Adrenal gland (tissue), 12 donors: Measurements from ENCODE around the gene ZBTB34. TPM values are rescaled to one million over a fixed set of nuclear protein-coding genes. Genes with fewer than 3 reads are reported as not detected.
"Not testable (repeated sequence)": the region's sequence is repeated elsewhere in the genome, so short reads cannot be mapped to it uniquely, and the experiment has no call there.

Experiments
- DNase-seq, 7 donors: peaks; one replicate each; pipeline ENCODE4 v3.0.0-alpha.2; 2019 to 2020
- H3K27ac ChIP-seq, 5 donors: fragments of 200-600 bp; sonication (generic) in 4 of 5; 1 replicate in 3 of 5; 2 replicates in 2 of 5; pipeline versions ENCODE4 v1.5.1 to v1.8.0; 2016 to 2020; ENCODE audit warnings: mild to moderate bottlenecking in 1 of 5
- H3K27me3 ChIP-seq: fragments of 200-600 bp; 2 replicates; pipeline ENCODE4 v1.8.0; 2021
- H3K36me3 ChIP-seq, 2 donors: fragments of 200-600 bp; replicated peaks in 1 of 2; 1 replicate in 1 of 2; 2 replicates in 1 of 2; pipeline versions ENCODE4 v1.5.1 to v1.8.0; 2018 to 2022
- H3K4me1 ChIP-seq, 2 donors: fragments of 200-600 bp; replicated peaks in 1 of 2; 1 replicate in 1 of 2; 2 replicates in 1 of 2; pipeline versions ENCODE4 v1.5.1 to v1.8.0; 2018 to 2021
- H3K4me3 ChIP-seq, 4 donors: fragments of 200-600 bp; sonication (generic) in 3 of 4; one replicate each; pipeline ENCODE4 v1.5.1; 2016 to 2018
- H3K9me3 ChIP-seq, 3 donors: fragments of 200-600 bp; sonication (generic) in 1 of 3; replicated peaks in 1 of 3; 1 replicate in 2 of 3; 2 replicates in 1 of 3; pipeline versions ENCODE4 v1.5.1 to v1.8.0; 2016 to 2021
- POLR2A ChIP-seq, 2 donors: fragments of 450-650 bp; IDR thresholded peaks; one replicate each; pipeline ENCODE4 v1.6.1; 2017; ENCODE audit warnings: antibody characterized with exemption in 2 of 2, mild to moderate bottlenecking in 2 of 2, moderate library complexity in 1 of 2
- WGBS, 4 donors: extraction: QIAGEN DNeasy Blood & Tissue Kit in 2 of 4; methylation state at CpG; one replicate each; pipeline versions ENCODE4 v1.1.5 to v1.1.7; 2013 to 2017; 5-methylcytosine and 5-hydroxymethylcytosine counted together
- intact Hi-C, 2 donors: fragments of 100-400 bp; cut with DNase I; formaldehyde crosslinking; loops; one replicate each; pipeline versions ENCODE4 v1.14.1 to v1.15.0; 2022 to 2023
- polyA plus RNA-seq, 3 donors: library from polyadenylated mRNA; stranded (reverse); fragments of 200-250 nt in 2 of 3; fragments of 350-450 nt in 1 of 3; fragmentation: Illumina TruSeq in 1 of 3; extraction: RNeasy Lipid Tissue Mini Kit (QIAGEN cat#74804) in 1 of 3; gene quantifications; one replicate each; pipeline ENCODE4 v1.2.3, GENCODE V29; 2013 to 2014
- total RNA-seq, 9 donors: library from RNA; depleted of rRNA in 4 of 9; stranded (reverse); fragments of >200 nt in 4 of 9; fragments of 120-200 nt in 1 of 9; fragmentation: NEBNext Ultra II Directional in 1 of 9; extraction: Animal tissue kit (Norgen Biotek cat#: 25700) in 1 of 9; gene quantifications; one replicate each; pipeline versions ENCODE4 v1.1.0 to v1.2.4, GENCODE V29; 2013 to 2023
- TF ChIP-seq, protein P1 (sequence below), 6 experiments: fragments of 450-650 bp in 4 of 6; fragments of 200-600 bp in 2 of 6; sonication (generic) in 1 of 6; IDR thresholded peaks; 1 replicate in 5 of 6; 2 replicates in 1 of 6; pipeline versions ENCODE4 v1.5.1 to v1.8.0; 2016 to 2021; ENCODE audit warnings: antibody characterized with exemption in 6 of 6, mild to moderate bottlenecking in 2 of 6, moderate library complexity in 1 of 6
- donor health status: healthy with polysubstance abuse.
- donor health status: Bipolar disorder and iron deficiency.
- donor health status: DM: yes; HTN: yes; CAD: no.
- donor health status: DM: no; HTN: no; CAD: no.
- donor health status: DM: no; HTN: no; CAD: no.
- donor health status: DM: yes; HTN: yes; CAD: no.

ZBTB34 gene
- total and polyA plus RNA-seq, 12 donors, result 1.7 to 10.8 (median 6.3) TPM

DNA sequence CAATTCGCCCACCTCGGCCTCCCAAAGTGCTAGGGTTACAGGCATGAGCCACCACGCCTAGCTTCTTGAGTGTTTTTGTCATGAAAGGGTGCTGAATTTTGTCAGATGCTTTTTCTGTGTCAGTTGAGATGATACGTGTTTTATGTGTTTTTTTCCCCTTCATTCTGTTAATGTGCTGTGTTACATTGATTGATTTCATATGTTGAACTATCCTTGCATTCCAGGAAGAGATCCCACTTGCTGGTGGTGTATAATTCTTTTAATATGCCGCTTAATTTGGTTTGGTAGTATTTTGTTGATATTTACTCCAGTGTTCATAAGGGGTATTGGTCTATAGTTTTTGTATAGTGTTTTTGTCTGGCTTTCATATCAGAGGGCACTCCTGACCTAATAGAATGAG is 42.0 kb upstream of the ZBTB34 start:
- no peaks in the 10 kb centered on the region for H3K27me3 ChIP-seq
- peaks cover 7 to 15% of the 10 kb centered on the region in 2 donors for H3K4me1 ChIP-seq
- peaks cover 0 to 7% (median 6%) of the 10 kb centered on the region in 3 donors for H3K9me3 ChIP-seq
- no peak overlapping the region for H3K4me3 ChIP-seq
- no peak overlapping the region for H3K27ac ChIP-seq
- WGBS, 4 donors, result 92 to 98% (median 96%) methylated on average over 5 of the region's 5 CpGs
- no peaks in the 10 kb centered on the region for H3K36me3 ChIP-seq
- intact Hi-C loops, result no loop called here
- DNase-seq, result no peak
- TF ChIP-seq POLR2A (IDR thresholded peaks at IDR 0.05), result no peak
- TF ChIP-seq, protein P1, sequence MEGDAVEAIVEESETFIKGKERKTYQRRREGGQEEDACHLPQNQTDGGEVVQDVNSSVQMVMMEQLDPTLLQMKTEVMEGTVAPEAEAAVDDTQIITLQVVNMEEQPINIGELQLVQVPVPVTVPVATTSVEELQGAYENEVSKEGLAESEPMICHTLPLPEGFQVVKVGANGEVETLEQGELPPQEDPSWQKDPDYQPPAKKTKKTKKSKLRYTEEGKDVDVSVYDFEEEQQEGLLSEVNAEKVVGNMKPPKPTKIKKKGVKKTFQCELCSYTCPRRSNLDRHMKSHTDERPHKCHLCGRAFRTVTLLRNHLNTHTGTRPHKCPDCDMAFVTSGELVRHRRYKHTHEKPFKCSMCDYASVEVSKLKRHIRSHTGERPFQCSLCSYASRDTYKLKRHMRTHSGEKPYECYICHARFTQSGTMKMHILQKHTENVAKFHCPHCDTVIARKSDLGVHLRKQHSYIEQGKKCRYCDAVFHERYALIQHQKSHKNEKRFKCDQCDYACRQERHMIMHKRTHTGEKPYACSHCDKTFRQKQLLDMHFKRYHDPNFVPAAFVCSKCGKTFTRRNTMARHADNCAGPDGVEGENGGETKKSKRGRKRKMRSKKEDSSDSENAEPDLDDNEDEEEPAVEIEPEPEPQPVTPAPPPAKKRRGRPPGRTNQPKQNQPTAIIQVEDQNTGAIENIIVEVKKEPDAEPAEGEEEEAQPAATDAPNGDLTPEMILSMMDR (IDR thresholded peaks at IDR 0.05), result no peak

GRCh38 chr9:126819482-126819881 is 41.0 kb upstream of the ZBTB34 start:
- DNase-seq, result no peak
- Histone ChIP-seq H3K9me3 (peaks cover 0 to 6% (median 5%) of the 10 kb centered on the region in 3 donors), H3K4me1 (peaks cover 7 to 15% of the 10 kb centered on the region in 2 donors), H3K36me3 (peaks cover 0 to 4% of the 10 kb centered on the region in 2 donors), H3K27me3 (no peaks in the 10 kb centered on the region), H3K4me3 (no peak overlapping the region), H3K27ac (no peak overlapping the region)
- 92 to 100% (median 95%) methylated on average over 1 of the region's 1 CpG for WGBS, 4 donors
- intact Hi-C loops, result no loop called here
- TF ChIP-seq, protein P1 (IDR thresholded peaks at IDR 0.05), result no peak
- no peak for TF ChIP-seq POLR2A (IDR thresholded peaks at IDR 0.05)

- Histone ChIP-seq H3K27me3 (no peaks in the 10 kb centered on the region), H3K36me3 (peaks cover 0 to 8% of the 10 kb centered on the region in 2 donors), H3K9me3 (peaks cover 0 to 6% (median 0%) of the 10 kb centered on the region in 3 donors), H3K4me1 (peaks cover 0 to 13% of the 10 kb centered on the region in 2 donors), H3K4me3 (no peak overlapping the region), H3K27ac (peak overlapping the region in 1 of 5 donors; percentile 15)
- TF ChIP-seq POLR2A (IDR thresholded peaks at IDR 0.05), result no peak
- TF ChIP-seq, protein P1 (IDR thresholded peaks at IDR 0.05), result no peak
- intact Hi-C loops, result no loop called here
- DNase-seq, result peak in 4 of 7 donors; percentile 45 to 60 (median 54)
- WGBS, 4 donors, result 46 to 65% (median 48%) methylated on average over 2 of the region's 2 CpGs
These were observed 38.2 kb upstream of the ZBTB34 start for GRCh38 chr9:126822278-126822677.

DNA sequence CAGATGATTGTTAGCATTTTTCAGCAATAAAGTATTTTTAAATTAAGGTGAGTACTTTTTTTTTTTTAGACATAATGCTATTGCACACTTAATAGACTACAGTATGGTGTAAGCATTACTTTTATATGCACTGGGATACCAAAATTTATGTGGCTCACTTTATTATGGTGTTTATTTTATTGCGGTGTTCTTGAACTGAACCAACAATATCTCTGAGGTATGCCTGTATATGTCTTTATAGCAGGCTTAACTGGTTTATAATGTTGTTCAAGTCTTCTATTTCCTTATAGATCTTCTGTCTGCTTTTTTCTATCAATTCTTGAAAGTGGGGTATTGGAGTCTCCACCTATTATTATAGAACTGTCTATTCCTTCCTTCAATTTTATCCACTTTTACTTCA is 37.6 kb upstream of the ZBTB34 start:
- 88 to 100% (median 98%) methylated on average over 1 of the region's 1 CpG for WGBS, 4 donors
- Histone ChIP-seq H3K36me3 (peaks cover 0 to 8% of the 10 kb centered on the region in 2 donors), H3K4me1 (peaks cover 0 to 15% of the 10 kb centered on the region in 2 donors), H3K4me3 (no peak overlapping the region), H3K27ac (no peak overlapping the region), H3K9me3 (peaks cover 0 to 6% (median 0%) of the 10 kb centered on the region in 3 donors), H3K27me3 (no peaks in the 10 kb centered on the region)
- intact Hi-C loops, result no loop called here
- no peak for TF ChIP-seq POLR2A (IDR thresholded peaks at IDR 0.05)
- TF ChIP-seq, protein P1 (IDR thresholded peaks at IDR 0.05), result no peak
- no peak for DNase-seq

DNA sequence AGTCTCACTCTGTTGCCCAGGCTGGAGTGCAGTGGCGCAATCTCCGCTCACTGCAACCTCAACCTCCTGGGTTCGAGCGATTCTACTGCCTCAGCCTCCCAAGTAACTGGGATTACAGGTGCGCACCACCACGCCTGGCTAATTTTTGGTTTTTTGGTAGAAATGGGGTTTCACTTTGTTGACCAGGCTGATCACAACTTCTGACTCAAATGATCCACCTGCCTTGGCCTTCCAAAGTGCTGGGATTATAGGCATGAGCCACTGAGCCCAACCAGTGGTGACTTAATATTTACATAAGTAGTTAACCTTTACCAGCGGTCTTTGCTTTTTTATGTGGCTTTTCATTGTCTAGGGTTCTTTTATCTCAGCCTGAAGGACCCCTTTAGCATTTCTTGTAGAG is 36.4 kb upstream of the ZBTB34 start:
- H3K27ac ChIP-seq, H3K9me3 ChIP-seq, H3K4me3 ChIP-seq, H3K27me3 ChIP-seq, H3K36me3 ChIP-seq, intact Hi-C loops, DNase-seq: not testable (repeated sequence)
- H3K4me1 ChIP-seq, result peaks cover 0 to 19% of the 10 kb centered on the region in 2 donors
- 97 to 98% (median 97%) methylated on average over 7 of the region's 7 CpGs for WGBS, 4 donors
